TTC549 (cell line): ENCODE measurements around the gene ARHGAP44.
"Not testable (repeated sequence)": the region's sequence is repeated elsewhere in the genome, so short reads cannot be mapped to it uniquely, and the experiment has no call there.

Experiments used
- FAIRE-seq: peaks from 2 replicates; lab custom pipeline; 2012; peaks lifted over from hg19 to GRCh38; lab: Jason Lieb, UNC

The ARHGAP44 gene

GRCh38 chr17:12815642-12816141 is 26.4 kb downstream of the ARHGAP44 start:
- no peak for FAIRE-seq

DNA sequence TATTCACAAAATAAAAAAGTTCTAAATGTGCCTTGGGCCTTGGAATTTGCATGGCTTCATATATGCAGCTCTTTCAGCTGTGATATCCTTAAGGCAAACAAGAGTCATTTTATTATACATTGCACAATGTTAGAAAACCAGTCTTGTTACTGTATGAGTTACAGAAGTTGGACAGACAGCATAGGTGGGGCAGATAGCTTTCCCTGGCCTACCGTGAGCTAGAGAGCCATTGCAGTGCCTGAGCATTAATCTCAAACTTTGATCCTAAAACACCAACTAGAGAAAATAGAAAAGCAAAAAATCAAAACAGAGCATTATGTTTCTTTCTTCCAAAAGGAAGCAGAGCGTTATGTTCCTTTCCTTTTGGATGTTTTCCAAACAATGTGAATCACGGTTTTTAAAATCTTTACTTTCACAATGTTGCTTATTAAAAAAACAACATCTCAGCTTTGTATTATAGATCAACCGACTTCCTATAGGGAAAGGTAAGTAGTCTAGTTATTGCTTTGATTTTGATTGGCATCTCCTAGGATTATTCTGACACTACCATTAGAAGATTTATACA is 32.2 kb downstream of the ARHGAP44 start:
- FAIRE-seq: no peak

DNA sequence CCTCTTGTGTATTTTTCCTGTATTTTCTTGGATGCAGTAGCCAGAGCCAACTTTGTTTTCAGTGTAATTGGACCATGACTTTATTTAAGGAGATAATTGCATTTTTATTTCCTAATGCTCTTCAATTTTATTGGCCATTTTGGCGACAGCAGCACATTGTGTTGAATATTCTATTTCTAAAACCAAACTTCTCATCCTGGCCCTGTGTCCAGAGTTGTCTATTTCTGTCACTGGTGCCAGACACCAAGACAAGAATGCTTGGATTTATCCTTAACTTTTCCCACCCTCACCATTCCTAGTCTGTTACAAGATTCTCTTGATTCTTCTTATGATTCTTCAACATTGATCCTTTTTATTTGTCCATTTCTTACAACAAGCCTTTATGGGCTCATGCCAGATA is 37.1 kb downstream of the ARHGAP44 start:
- FAIRE-seq: no peak

- FAIRE-seq: no peak
Measured at GRCh38 chr17:12830777-12831247, 41.5 kb downstream of the ARHGAP44 start.

- no peak for FAIRE-seq
Measured at GRCh38 chr17:12831839-12832238, 42.5 kb downstream of the ARHGAP44 start.

GRCh38 chr17:12839042-12839441 is 49.7 kb downstream of the ARHGAP44 start:
- no peak for FAIRE-seq

DNA sequence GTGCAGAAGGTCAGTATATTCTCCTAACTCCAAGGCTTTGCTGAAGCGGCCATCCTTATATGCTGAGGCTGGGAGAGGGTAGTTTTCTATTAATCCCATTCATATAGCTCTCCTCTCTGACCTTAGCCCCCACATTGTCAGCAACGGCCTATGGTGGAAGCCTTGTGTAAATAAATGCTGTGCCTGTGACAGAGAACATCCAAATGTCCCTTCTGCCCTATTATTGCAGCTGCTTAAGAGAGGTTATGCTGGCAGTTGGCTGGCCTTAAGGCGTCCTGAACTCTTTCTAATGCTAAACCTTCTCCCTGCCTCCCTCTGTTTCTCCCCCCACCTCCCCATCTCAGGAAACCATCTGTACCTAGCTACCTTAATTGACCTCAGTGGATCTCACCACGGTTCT is 53.6 kb downstream of the ARHGAP44 start:
- no peak for FAIRE-seq

- FAIRE-seq: no peak
Measured at GRCh38 chr17:12850996-12851395, 61.7 kb downstream of the ARHGAP44 start.

GRCh38 chr17:12851901-12852435 is 62.7 kb downstream of the ARHGAP44 start:
- FAIRE-seq: no peak

DNA sequence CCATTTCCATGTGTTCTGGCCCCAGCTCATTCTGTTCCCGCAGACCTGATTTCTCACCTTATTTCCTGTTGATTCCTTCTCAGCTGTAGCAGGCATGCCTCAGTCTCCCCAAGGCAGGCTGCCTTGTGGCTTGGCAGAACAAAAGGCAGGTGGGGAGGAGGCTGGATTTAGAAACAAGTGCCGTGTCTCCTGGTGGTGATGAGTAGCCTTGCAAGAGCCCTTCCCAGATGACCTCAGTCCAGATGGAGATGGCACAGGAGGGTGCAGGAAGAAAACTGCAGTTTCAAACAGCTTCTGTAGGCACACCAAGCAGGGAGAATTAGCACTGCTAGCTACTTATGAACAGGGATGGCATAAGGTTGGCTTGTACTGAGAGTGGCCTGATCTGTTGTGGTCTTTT is 64.6 kb downstream of the ARHGAP44 start:
- no peak for FAIRE-seq

DNA sequence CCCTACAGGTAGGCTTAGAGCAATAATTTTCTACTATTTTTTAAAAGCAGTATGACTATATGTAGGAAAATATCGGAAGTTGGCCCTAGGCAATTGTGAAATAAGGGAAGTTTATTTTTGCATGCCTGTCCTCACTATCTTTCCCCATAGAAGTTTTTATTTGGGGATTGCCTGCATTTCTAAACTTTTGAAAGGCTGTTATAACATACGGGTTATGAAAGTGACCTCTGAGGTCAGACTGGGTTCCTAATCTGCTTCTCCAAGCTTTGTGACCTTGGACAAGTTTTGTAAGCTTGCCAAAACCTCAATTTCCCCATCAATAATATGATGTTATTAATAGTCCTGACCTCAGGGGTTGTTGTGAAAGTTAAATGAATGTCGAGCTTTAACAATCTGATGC is 67.1 kb downstream of the ARHGAP44 start:
- FAIRE-seq: no peak

GRCh38 chr17:12857592-12857991 is 68.3 kb downstream of the ARHGAP44 start:
- no peak for FAIRE-seq

DNA sequence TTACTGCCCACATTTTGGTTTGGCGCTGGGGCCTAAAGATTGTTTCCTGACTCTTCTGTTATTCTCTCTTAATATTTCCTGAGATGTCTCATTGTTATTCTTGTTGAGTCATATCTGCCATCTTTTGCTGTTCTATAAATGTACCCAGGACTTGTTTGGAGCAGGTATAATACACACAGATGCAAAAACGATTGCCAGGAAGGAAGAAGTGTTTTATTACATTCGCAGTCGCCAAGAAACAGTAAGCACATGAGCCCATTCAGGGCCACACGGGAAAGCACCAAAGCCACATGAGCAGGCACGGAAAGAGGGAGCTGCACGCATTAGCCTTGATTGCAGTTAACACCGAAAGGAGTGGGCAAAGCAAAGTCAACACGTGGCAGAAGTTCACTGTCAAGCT is 70.2 kb downstream of the ARHGAP44 start:
- no peak for FAIRE-seq

- no peak for FAIRE-seq
Measured at GRCh38 chr17:12865769-12866168, 76.5 kb downstream of the ARHGAP44 start.

DNA sequence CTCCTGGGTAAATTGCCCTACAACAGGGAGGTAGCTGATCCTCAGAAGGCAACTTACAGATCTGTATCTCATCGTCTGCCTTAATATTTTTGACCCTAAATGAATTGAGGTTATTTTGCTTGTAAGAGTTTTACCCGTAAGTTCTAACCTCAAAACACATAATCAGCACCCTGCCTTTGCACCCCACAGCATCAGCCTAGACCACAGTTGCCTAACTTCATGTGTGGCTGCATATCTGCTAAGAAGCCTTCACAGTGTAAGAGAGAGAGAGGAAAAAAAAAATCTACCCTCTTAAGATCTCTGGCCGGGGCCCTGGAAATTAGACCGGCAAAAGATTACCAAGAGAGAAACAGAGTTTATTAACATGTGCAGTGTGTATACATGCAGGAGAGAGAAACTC is 76.9 kb downstream of the ARHGAP44 start:
- FAIRE-seq: no peak

DNA sequence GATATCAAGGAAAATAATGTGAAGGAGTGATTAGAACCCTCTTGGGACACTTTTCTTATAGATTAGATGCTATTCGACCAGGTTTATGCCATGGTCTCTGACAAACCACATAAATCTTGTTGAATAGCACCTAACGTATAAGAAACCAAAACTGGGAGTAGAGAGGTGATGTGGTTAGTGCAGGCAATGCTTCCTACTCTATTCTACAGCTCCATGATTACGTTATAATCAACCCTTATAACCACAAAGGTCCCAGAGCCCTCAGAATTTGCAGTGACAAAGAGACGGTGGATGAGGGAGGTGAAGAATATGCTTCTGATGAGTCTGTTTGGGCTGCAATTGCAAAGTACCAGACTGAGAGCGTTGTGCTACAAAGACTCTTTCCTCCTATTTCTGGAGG is 78.4 kb downstream of the ARHGAP44 start:
- FAIRE-seq: no peak

GRCh38 chr17:12873415-12874125 is 84.3 kb downstream of the ARHGAP44 start:
- FAIRE-seq: not testable (repeated sequence)

GRCh38 chr17:12877953-12878669 is 88.8 kb downstream of the ARHGAP44 start:
- no peak for FAIRE-seq

DNA sequence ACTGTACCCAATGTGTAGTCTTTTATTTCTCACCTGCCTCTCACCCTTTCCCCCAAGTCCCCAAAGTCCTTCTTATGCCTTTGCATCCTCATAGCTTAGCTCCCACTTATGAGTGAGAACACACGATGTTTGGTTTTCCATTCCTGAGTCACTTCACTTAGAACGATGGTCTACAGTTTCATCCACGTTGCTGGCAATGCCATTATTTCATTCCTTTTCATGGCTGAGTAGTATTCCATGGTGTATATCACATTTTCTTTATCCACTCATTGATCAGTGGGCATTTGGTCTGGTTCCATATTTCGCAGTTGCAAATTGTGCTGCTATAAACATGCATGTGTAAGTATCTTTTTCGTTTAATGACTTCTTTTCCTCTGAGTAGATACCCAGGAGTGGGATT is 89.8 kb downstream of the ARHGAP44 start:
- not testable (repeated sequence) for FAIRE-seq

- no peak for FAIRE-seq
Measured at GRCh38 chr17:12883472-12883871, 94.2 kb downstream of the ARHGAP44 start.

GRCh38 chr17:12887088-12887487 is 97.8 kb downstream of the ARHGAP44 start:
- no peak for FAIRE-seq

DNA sequence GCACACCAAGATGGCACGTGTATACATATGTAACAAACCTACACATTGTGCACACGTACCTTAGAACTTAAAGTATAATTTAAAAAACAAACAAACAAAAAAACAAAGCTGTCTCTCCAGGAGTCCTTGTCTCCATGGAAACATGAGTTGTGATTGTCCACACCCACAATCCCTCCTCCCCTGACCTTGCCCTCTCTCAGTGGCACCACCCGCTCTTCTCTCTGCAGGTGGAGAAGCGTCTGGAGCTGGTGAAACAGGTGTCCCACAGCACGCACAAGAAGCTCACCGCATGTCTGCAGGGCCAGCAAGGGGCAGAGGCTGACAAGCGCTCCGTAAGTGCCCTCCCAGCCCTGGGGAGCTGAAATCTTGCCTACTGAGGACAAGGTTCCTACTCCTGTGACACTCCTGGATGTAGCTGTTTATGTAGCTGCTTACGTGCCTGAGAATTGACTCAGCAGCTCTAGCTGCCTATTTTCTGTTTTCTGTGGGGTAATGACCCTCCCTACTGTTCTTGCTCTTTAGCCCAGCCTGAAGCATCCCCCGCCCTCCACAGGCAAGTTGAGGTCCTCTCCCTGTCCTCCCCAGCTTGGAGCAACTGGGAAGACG is 107.0 kb downstream of the ARHGAP44 start:
- FAIRE-seq: no peak

DNA sequence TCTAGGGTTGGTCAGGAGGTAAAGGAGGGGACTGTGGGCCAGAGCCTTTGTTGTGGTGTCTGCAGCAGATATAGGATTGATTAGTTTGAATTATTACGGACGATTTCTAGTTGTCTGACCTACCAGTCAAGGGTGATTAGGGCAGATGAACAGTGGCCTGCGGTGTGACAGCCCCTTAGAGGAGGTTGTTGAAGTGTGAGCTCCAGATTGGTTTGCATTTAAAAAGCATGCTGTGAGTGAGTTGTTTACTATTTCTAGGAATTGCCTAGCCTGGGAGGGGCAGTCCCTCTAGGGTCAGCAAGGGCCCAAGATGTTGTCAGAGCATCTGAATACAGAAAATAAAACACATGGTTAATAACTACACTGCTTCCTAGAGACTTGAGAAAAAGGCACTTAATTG is 108.8 kb downstream of the ARHGAP44 start:
- no peak for FAIRE-seq
